HEK293 (cell line): Measurements from ENCODE around the gene PPFIA3.

Experiments
- CTCF ChIA-PET: fragments of 350-600 bp; formaldehyde crosslinking; extraction: SDS; loops from one replicate; lab custom pipeline; 2021; ENCODE audit warnings: antibody characterized with exemption; lab: Yijun Ruan, JAX
- POLR2A ChIA-PET: fragments of 300-600 bp; formaldehyde crosslinking; extraction: SDS; loops from one replicate; lab custom pipeline; 2020; ENCODE audit warnings: antibody characterized with exemption, inconsistent platforms; lab: Yijun Ruan, JAX
- H3K27ac ChIP-seq: fragments of 200-500 bp; sonication (Bioruptor generic); 2 replicates; pipeline ENCODE4 v1.5.1; 2014; ENCODE audit warnings: low read depth, low read length, control low read depth, inconsistent platforms; ENCODE audit errors: extremely low read depth
- H3K36me3 ChIP-seq, 2 experiments: fragments of 200-500 bp in 1 of 2; sonication (Bioruptor generic) in 1 of 2; 1 replicate in 1 of 2; 2 replicates in 1 of 2; pipeline ENCODE4 v1.5.1; 2014 to 2017; ENCODE audit warnings: inconsistent platforms in 2 of 2, low read length in 2 of 2; ENCODE audit not compliant: control insufficient read depth in 2 of 2, insufficient read depth in 1 of 2
- H3K4me1 ChIP-seq: fragments of 200-500 bp; sonication (Bioruptor generic); 2 replicates; pipeline ENCODE4 v1.5.1; 2014; ENCODE audit warnings: mild to moderate bottlenecking, low read length, inconsistent platforms; ENCODE audit not compliant: control insufficient read depth, insufficient read depth
- H3K4me3 ChIP-seq: 2 replicates; pipeline ENCODE4 v1.5.1; 2011; ENCODE audit warnings: low read depth, mild to moderate bottlenecking, control low read depth, low read length, moderate library complexity
- H3K9me3 ChIP-seq: fragments of 200-500 bp; sonication (Bioruptor generic); 2 replicates; pipeline ENCODE4 v1.5.1; 2014; ENCODE audit warnings: low read depth, low read length, inconsistent platforms; ENCODE audit not compliant: control insufficient read depth, insufficient read depth
- EGR2 ChIP-seq: fragments of 450-650 bp; formaldehyde crosslinking; IDR thresholded peaks from 2 replicates; pipeline ENCODE4 v1.5.1; 2016; ENCODE audit warnings: low read depth, missing biosample characterization, missing genetic modification characterization
- ELK4 ChIP-seq: IDR thresholded peaks from 2 replicates; pipeline ENCODE4 v1.6.1; 2011; ENCODE audit warnings: mild to moderate bottlenecking, low read depth, low read length, borderline replicate concordance
- GLI2 ChIP-seq: fragments of 450-650 bp; formaldehyde crosslinking; IDR thresholded peaks from 2 replicates; pipeline ENCODE4; 2017; ENCODE audit warnings: missing biosample characterization, missing genetic modification characterization, low read depth, borderline replicate concordance
- GLI4 ChIP-seq: fragments of 450-650 bp; formaldehyde crosslinking; IDR thresholded peaks from 2 replicates; pipeline ENCODE4 v1.5.1; 2016; ENCODE audit warnings: missing biosample characterization, missing genetic modification characterization
- HOXA7 ChIP-seq: sonication (generic); formaldehyde crosslinking; IDR thresholded peaks from 2 replicates; pipeline ENCODE4 v1.8.1; 2022; ENCODE audit warnings: missing genetic modification reagents, borderline replicate concordance
- REPIN1 ChIP-seq: fragments of 450-650 bp; formaldehyde crosslinking; IDR thresholded peaks from 2 replicates; pipeline ENCODE4 v1.5.1; 2017; ENCODE audit warnings: missing biosample characterization, missing genetic modification characterization, low read depth
- SETDB1 ChIP-seq: IDR thresholded peaks from one replicate; pipeline ENCODE4 v1.6.1; 2017; ENCODE audit warnings: mild to moderate bottlenecking, low read length, moderate library complexity, mixed read lengths; ENCODE audit not compliant: insufficient read length
- YY1 ChIP-seq: fragments of 450-650 bp; formaldehyde crosslinking; IDR thresholded peaks from 2 replicates; pipeline ENCODE4 v1.5.1; 2018; ENCODE audit warnings: missing biosample characterization, missing genetic modification characterization
- ZBTB8A ChIP-seq: fragments of 450-650 bp; formaldehyde crosslinking; IDR thresholded peaks from 2 replicates; pipeline ENCODE4 v1.5.1; 2016; ENCODE audit warnings: missing biosample characterization, missing genetic modification characterization
- ZIC2 ChIP-seq: fragments of 450-650 bp; formaldehyde crosslinking; IDR thresholded peaks from 2 replicates; pipeline ENCODE4 v1.5.1; 2016; ENCODE audit warnings: missing biosample characterization, missing genetic modification characterization
- ZNF138 ChIP-seq: fragments of 450-650 bp; formaldehyde crosslinking; IDR thresholded peaks from 2 replicates; pipeline ENCODE4 v1.5.1; 2016; ENCODE audit warnings: missing biosample characterization, missing genetic modification characterization, borderline replicate concordance
- ZNF155 ChIP-seq: fragments of 450-650 bp; formaldehyde crosslinking; IDR thresholded peaks from 2 replicates; pipeline ENCODE4 v1.5.1; 2016; ENCODE audit warnings: missing biosample characterization, missing genetic modification characterization
- ZNF16 ChIP-seq: fragments of 450-650 bp; formaldehyde crosslinking; IDR thresholded peaks from 2 replicates; pipeline ENCODE4 v1.5.1; 2016; ENCODE audit warnings: low read depth, missing biosample characterization, missing genetic modification characterization
- ZNF2 ChIP-seq: fragments of 450-650 bp; formaldehyde crosslinking; IDR thresholded peaks from 2 replicates; pipeline ENCODE4 v1.5.1; 2016; ENCODE audit warnings: missing biosample characterization, missing genetic modification characterization
- ZNF239 ChIP-seq: fragments of 450-650 bp; formaldehyde crosslinking; IDR thresholded peaks from 2 replicates; pipeline ENCODE4 v1.5.1; 2016; ENCODE audit warnings: missing biosample characterization, missing genetic modification characterization
- ZNF280C ChIP-seq: fragments of 450-650 bp; formaldehyde crosslinking; IDR thresholded peaks from 2 replicates; pipeline ENCODE4 v1.5.1; 2016; ENCODE audit warnings: missing biosample characterization, missing genetic modification characterization
- ZNF404 ChIP-seq: fragments of 450-650 bp; formaldehyde crosslinking; IDR thresholded peaks from 2 replicates; pipeline ENCODE4 v1.5.1; 2017; ENCODE audit warnings: missing biosample characterization, missing genetic modification characterization
- ZNF423 ChIP-seq: fragments of 450-650 bp; formaldehyde crosslinking; IDR thresholded peaks from 2 replicates; pipeline ENCODE4 v1.5.1; 2016; ENCODE audit warnings: missing biosample characterization, missing genetic modification characterization
- ZNF513 ChIP-seq: fragments of 450-650 bp; IDR thresholded peaks from 2 replicates; pipeline ENCODE4 v1.5.1; 2018; ENCODE audit warnings: missing biosample characterization, missing genetic modification characterization
- ZNF529 ChIP-seq: fragments of 450-650 bp; formaldehyde crosslinking; IDR thresholded peaks from 2 replicates; pipeline ENCODE4 v1.5.1; 2017; ENCODE audit warnings: missing genetic modification characterization, missing biosample characterization; ENCODE audit not compliant: insufficient replicate concordance
- ZNF560 ChIP-seq: fragments of 450-650 bp; formaldehyde crosslinking; IDR thresholded peaks from 2 replicates; pipeline ENCODE4 v1.5.1; 2017; ENCODE audit warnings: missing biosample characterization, missing genetic modification characterization, borderline replicate concordance
- ZNF571 ChIP-seq: fragments of 450-650 bp; formaldehyde crosslinking; IDR thresholded peaks from 2 replicates; pipeline ENCODE4 v1.5.0; 2017; ENCODE audit warnings: missing biosample characterization, missing genetic modification characterization
- ZNF629 ChIP-seq: fragments of 450-650 bp; formaldehyde crosslinking; IDR thresholded peaks from 2 replicates; pipeline ENCODE4 v1.5.1; 2017; ENCODE audit warnings: missing biosample characterization, missing genetic modification characterization
- ZNF639 ChIP-seq: fragments of 450-650 bp; formaldehyde crosslinking; IDR thresholded peaks from 2 replicates; pipeline ENCODE4 v1.5.1; 2016; ENCODE audit warnings: missing biosample characterization, missing genetic modification characterization
- ZNF654 ChIP-seq: fragments of 450-650 bp; formaldehyde crosslinking; IDR thresholded peaks from 2 replicates; pipeline ENCODE4 v1.5.1; 2016; ENCODE audit warnings: low read depth, missing biosample characterization, missing genetic modification characterization
- TF ChIP-seq, protein P1 (sequence below): fragments of 450-650 bp; formaldehyde crosslinking; IDR thresholded peaks from 2 replicates; pipeline ENCODE4 v1.5.1; 2016; ENCODE audit warnings: missing biosample characterization, missing genetic modification characterization
- TF ChIP-seq, protein P2 (sequence below): fragments of 450-650 bp; formaldehyde crosslinking; IDR thresholded peaks from 2 replicates; pipeline ENCODE4 v1.5.1; 2016; ENCODE audit warnings: missing biosample characterization, missing genetic modification characterization

The PPFIA3 gene

GRCh38 chr19:49148784-49149651 lies 29.7 kb downstream of the PPFIA3 start (continued):
- TF ChIP-seq EGR2 (tag by site-specific recombination): peak; percentile 94

DNA sequence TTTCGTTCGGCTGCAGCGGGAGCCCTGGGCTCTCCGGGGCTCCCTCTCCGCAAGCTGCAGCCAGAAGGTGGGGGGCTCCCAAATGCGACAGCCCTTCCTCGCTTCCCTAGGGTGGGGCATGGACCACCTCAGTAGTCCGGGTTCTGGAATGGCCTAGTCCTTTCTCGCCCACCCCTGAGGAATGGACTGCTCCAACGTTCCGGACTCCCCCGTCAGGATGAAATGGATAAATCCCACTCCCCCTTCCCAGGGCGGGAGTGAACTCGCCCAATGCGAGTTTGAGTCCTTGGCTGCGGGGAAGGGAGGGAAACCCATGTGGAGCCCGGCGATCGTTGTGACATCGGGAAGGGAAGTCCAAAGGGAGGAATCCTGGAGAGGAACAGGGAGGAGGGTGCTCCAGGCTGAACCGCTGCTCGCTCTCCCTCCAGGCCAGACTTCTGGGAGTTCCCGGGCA lies 30.3 kb downstream of the PPFIA3 start:
- H3K36me3 ChIP-seq: no peaks in the 10 kb centered on the region
- peaks cover 6% of the 10 kb centered on the region for H3K4me1 ChIP-seq
- H3K4me3 ChIP-seq: peak overlapping the region; percentile 69
- peak overlapping the region; percentile 70 for H3K27ac ChIP-seq
- H3K9me3 ChIP-seq: no peaks in the 10 kb centered on the region
- ChIA-PET POLR2A (interaction anchor here (0.5 to 3.8 kb wide), 17 partner anchors 9 to 530 kb away, joined by 3 to 27 read pairs (median 5); partner anchors contain the start of genes DKKL1, GYS1, LIN7B and PPFIA3), CTCF (interaction anchor here (0.9 to 6.6 kb wide), 10 partner anchors 12 to 152 kb away, joined by 3 to 70 read pairs (median 5); partner anchors contain the start of gene LIN7B)
- TF ChIP-seq ZNF404 (no peak), GLI4 (tag by site-specific recombination) (no peak), GLI2 (tag by site-specific recombination) (no peak), REPIN1 (0 out of 2 replicates have a peak, but pooled peaks have one; percentile 43), ZNF155 (tag by site-specific recombination) (no peak), ZIC2 (tag by site-specific recombination) (no peak), ZNF560 (tag by site-specific recombination) (no peak), ZNF529 (tag by site-specific recombination) (no peak), ZNF138 (no peak), ZNF239 (tag by site-specific recombination) (0 out of 2 replicates have a peak, but pooled peaks have one; percentile 8), ZNF629 (no peak), ZNF654 (no peak), ZNF2 (tag by site-specific recombination) (no peak), ZNF16 (tag by site-specific recombination) (no peak), SETDB1 (no peak), ZNF280C (tag by site-specific recombination) (no peak), ZNF423 (tag by site-specific recombination) (no peak), YY1 (tag by site-specific recombination) (no peak), ELK4 (no peak), HOXA7 (CRISPR knock-in tag) (no peak), ZNF571 (tag by site-specific recombination) (no peak), ZBTB8A (tag by site-specific recombination) (no peak), ZNF639 (no peak; the same call in 1 of the 2 replicates), ZNF513 (tag by site-specific recombination) (no peak; the same call in 1 of the 2 replicates)
- TF ChIP-seq, protein P1, sequence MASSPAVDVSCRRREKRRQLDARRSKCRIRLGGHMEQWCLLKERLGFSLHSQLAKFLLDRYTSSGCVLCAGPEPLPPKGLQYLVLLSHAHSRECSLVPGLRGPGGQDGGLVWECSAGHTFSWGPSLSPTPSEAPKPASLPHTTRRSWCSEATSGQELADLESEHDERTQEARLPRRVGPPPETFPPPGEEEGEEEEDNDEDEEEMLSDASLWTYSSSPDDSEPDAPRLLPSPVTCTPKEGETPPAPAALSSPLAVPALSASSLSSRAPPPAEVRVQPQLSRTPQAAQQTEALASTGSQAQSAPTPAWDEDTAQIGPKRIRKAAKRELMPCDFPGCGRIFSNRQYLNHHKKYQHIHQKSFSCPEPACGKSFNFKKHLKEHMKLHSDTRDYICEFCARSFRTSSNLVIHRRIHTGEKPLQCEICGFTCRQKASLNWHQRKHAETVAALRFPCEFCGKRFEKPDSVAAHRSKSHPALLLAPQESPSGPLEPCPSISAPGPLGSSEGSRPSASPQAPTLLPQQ (tag by site-specific recombination): peak; percentile 25; the same call in 1 of the 2 replicates
- TF ChIP-seq, protein P2, sequence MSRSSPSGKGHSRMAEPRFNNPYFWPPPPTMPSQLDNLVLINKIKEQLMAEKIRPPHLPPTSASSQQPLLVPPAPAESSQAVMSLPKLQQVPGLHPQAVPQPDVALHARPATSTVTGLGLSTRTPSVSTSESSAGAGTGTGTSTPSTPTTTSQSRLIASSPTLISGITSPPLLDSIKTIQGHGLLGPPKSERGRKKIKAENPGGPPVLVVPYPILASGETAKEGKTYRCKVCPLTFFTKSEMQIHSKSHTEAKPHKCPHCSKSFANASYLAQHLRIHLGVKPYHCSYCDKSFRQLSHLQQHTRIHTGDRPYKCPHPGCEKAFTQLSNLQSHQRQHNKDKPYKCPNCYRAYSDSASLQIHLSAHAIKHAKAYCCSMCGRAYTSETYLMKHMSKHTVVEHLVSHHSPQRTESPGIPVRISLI (tag by site-specific recombination): no peak
